ENCODE measurements around the gene CKS2. TPM values are rescaled to one million over a fixed set of nuclear protein-coding genes. Genes with fewer than 3 reads are reported as not detected.

The CKS2 gene
- total RNA-seq, 4 donors from 2014 or later = 8.6 to 35.4 (median 26.8) TPM

GRCh38 chr9:89313842-89314241 is 2.8 kb downstream of the CKS2 start:
- TF ChIP-seq CTCF (IDR thresholded peaks at IDR 0.05) = no peak
- no peak for TF ChIP-seq EP300 (IDR thresholded peaks at IDR 0.05)
- TF ChIP-seq POLR2AphosphoS5 (IDR thresholded peaks at IDR 0.05) = no peak
- TF ChIP-seq POLR2A (IDR thresholded peaks at IDR 0.05) = no peak
- Histone ChIP-seq H3K9me3 (no peaks in the 10 kb centered on the region), H3K27ac (no peak overlapping the region), H3K27me3 (no peaks in the 10 kb centered on the region), H3K36me3 (no peaks in the 10 kb centered on the region), H3K4me1 (peaks cover 43% of the 10 kb centered on the region), H3K4me3 (no peak overlapping the region)
- WGBS = 77% methylated on average over 1 of the region's 1 CpG
- no peak for DNase-seq (ENCODE audit: low spot score in 2 of 2)

GRCh38 chr9:89314955-89315354 is 4.0 kb downstream of the CKS2 start:
- Histone ChIP-seq H3K4me3 (no peak overlapping the region), H3K27me3 (no peaks in the 10 kb centered on the region), H3K4me1 (peaks cover 47% of the 10 kb centered on the region), H3K36me3 (no peaks in the 10 kb centered on the region), H3K9me3 (no peaks in the 10 kb centered on the region), H3K27ac (no peak overlapping the region)
- WGBS = 100% methylated on average over 1 of the region's 1 CpG
- DNase-seq (ENCODE audit: low spot score in 2 of 2) = no peak
- no peak for TF ChIP-seq CTCF (IDR thresholded peaks at IDR 0.05)
- TF ChIP-seq POLR2A (IDR thresholded peaks at IDR 0.05) = no peak
- no peak for TF ChIP-seq POLR2AphosphoS5 (IDR thresholded peaks at IDR 0.05)
- no peak for TF ChIP-seq EP300 (IDR thresholded peaks at IDR 0.05)

GRCh38 chr9:89315482-89315881 is 4.5 kb downstream of the CKS2 start:
- TF ChIP-seq EP300 (IDR thresholded peaks at IDR 0.05) (no peak), POLR2AphosphoS5 (IDR thresholded peaks at IDR 0.05) (no peak), POLR2A (IDR thresholded peaks at IDR 0.05) (no peak), CTCF (IDR thresholded peaks at IDR 0.05) (no peak)
- Histone ChIP-seq H3K4me1 (peaks cover 51% of the 10 kb centered on the region), H3K36me3 (no peaks in the 10 kb centered on the region), H3K27me3 (no peaks in the 10 kb centered on the region), H3K4me3 (no peak overlapping the region), H3K27ac (no peak overlapping the region), H3K9me3 (no peaks in the 10 kb centered on the region)
- DNase-seq (ENCODE audit: low spot score in 2 of 2) = no peak

GRCh38 chr9:89317282-89317681 is 6.3 kb downstream of the CKS2 start:
- Histone ChIP-seq H3K9me3 (no peaks in the 10 kb centered on the region), H3K4me1 (peaks cover 49% of the 10 kb centered on the region), H3K27ac (no peak overlapping the region), H3K27me3 (no peaks in the 10 kb centered on the region), H3K4me3 (peak overlapping the region; percentile 80), H3K36me3 (no peaks in the 10 kb centered on the region)
- TF ChIP-seq EP300 (IDR thresholded peaks at IDR 0.05) = no peak
- no peak for TF ChIP-seq CTCF (IDR thresholded peaks at IDR 0.05)
- TF ChIP-seq POLR2A (IDR thresholded peaks at IDR 0.05) = no peak
- TF ChIP-seq POLR2AphosphoS5 (IDR thresholded peaks at IDR 0.05) = no peak
- no peak for DNase-seq (ENCODE audit: low spot score in 2 of 2)
- 91% methylated on average over 4 of the region's 4 CpGs for WGBS

GRCh38 chr9:89318123-89319014 is 7.4 kb downstream of the CKS2 start, which contains the start of gene SECISBP2:
Gene SECISBP2 (plus strand): TSS chr9:89318500. CDS start chr9:89318577, 77 bp downstream.
- DNase-seq (ENCODE audit: low spot score in 2 of 2) = peak; percentile 97 to 98
- Histone ChIP-seq H3K4me1 (peaks cover 41% of the 10 kb centered on the region), H3K36me3 (no peaks in the 10 kb centered on the region), H3K9me3 (no peaks in the 10 kb centered on the region), H3K27ac (peak within 1 kb of the TSS; percentile 100), H3K27me3 (no peaks in the 10 kb centered on the region), H3K4me3 (peak within 1 kb of the TSS; percentile 80)
- WGBS = under 1% methylated on average over 58 of the region's 91 CpGs
- TF ChIP-seq EP300 (IDR thresholded peaks at IDR 0.05) (no peak), POLR2AphosphoS5 (IDR thresholded peaks at IDR 0.05) (peak; percentile 82 to 99 (median 97)), POLR2A (IDR thresholded peaks at IDR 0.05) (peak; percentile 93 to 98), CTCF (IDR thresholded peaks at IDR 0.05) (peak; percentile 48 to 78)

Data from suprapubic skin (tissue), 4 donors.